Neural progenitor cell (in vitro differentiated cells): Measurements from ENCODE around the gene DNAH3.

Experiments used
- CTCF ChIP-seq: fragments of 200-600 bp; sonication (generic); IDR thresholded peaks from 2 replicates; pipeline ENCODE4 v1.5.1; 2017; ENCODE audit warnings: antibody characterized with exemption, mild to moderate bottlenecking
- EZH2 ChIP-seq: fragments of 200-600 bp; sonication (generic); IDR thresholded peaks from 2 replicates; pipeline ENCODE4 v1.6.1; 2017; ENCODE audit warnings: antibody characterized with exemption, mild to moderate bottlenecking, moderate library complexity
- EZH2phosphoT487 ChIP-seq: fragments of 200-600 bp; sonication (generic); IDR thresholded peaks from 2 replicates; pipeline ENCODE4 v1.6.1; 2017; ENCODE audit warnings: antibody characterized with exemption

- no peak for TF ChIP-seq CTCF
- no peak for TF ChIP-seq EZH2
- TF ChIP-seq EZH2phosphoT487: no peak
Observed at GRCh38 chr16:21157632-21158031, 7.0 kb upstream of the DNAH3 start.
